NK-92 treated with Interleukin-12 subunit alpha and Interleukin-12 subunit beta, amount 100 ng/mL, for 24 hours (cell line): ENCODE data around the gene PHYHD1.
"Not testable (repeated sequence)": the region's sequence is repeated elsewhere in the genome, so short reads cannot be mapped to it uniquely, and the experiment has no call there.

Source experiments
- DNase-seq: peaks from one replicate; lab custom pipeline; 2025; lab: John Stamatoyannopoulos, UW

PHYHD1 gene

DNA sequence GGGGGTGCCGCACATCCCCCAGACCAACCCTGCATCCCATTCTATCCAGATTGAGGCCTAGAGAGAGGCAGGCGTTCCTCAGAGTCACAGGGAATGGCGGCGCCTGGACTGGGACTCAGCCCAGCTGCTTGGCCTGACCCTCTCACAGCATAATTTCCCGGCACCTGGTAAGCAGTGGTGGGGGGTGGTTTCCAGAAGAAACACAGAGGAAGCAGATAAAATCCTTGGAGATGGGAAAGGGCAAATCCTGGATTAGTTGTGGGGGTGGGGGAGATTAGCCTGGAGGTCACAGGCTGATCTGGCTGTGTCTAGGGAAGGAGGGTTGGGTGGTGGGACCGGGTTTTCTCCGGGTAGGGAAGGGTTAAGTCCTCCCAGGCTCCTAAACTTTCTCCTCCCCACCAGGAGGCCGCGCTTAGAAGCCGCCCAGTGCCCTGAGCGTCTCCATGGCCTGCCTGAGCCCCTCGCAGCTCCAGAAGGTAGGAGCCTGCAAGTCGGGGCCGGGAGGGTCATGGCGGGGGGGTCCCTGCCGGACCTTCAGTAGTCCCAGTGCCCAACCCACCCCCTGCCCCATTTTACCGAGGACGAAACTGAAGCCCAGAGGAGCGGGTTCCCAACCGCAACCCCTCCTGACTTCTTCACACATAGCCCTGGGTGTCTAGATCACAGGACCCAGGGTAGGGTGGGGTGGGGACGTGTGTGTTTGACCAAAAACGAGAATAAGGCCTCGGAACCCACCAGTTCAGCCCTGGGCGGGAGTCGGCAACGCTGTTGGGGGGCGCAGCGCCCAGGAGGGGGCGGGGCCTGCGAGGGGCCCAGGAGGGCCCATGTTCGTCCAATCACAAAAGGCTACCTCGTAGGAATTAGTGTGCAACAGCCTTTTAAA lies 1.3 kb downstream of the PHYHD1 start:
- no peak for DNase-seq

DNA sequence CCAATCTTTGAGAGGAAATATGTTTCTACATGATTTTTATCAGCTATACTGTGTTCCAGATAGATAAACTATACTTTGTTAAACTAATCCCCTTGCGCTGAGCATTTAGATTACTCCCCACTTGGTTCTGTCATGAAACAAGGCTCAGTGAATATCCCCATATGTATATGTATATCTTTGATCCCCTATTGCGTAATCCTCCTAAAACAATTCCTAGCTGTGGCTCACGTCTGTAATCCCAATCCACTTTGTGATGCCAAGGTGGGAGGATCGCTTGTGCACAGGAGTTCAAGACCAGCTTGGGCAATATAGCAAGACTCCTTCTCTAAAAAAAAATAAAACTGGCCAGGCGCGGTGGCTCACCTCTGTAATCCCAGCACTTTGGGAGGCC lies 2.7 kb downstream of the PHYHD1 start:
- DNase-seq = no peak

DNA sequence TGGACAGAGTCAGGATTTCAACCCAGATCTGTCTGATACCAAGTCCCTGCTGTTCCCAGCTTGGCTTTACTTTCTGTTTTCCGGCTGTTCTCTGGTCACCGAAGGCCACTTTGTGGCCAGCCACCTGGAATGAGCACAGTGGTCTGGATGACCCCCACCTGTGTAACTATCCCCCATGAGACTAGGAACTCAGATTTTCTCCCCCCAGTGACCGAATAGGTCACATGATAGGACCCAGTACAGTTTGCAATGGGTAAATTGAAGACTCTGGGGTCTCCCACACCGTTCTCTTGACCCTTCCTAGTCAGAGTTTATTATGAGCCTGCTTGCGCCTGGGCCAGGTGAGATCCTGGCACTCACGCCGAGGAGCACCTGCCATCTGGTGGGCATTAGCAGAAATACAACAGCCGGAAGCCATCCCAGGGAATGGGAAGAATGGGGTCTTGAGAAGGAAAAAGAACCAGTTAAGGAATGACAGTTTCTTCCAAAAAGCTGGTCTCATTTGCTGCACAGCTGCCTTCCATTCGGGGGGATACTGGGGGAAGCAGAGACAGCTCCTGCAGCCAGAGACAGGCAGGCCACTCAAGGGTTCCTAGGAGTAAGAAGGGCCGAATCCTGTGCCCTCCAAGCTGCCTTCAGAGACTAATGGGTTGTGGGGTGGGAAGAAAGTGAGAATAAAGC lies 7.1 kb downstream of the PHYHD1 start:
- DNase-seq = no peak

DNA sequence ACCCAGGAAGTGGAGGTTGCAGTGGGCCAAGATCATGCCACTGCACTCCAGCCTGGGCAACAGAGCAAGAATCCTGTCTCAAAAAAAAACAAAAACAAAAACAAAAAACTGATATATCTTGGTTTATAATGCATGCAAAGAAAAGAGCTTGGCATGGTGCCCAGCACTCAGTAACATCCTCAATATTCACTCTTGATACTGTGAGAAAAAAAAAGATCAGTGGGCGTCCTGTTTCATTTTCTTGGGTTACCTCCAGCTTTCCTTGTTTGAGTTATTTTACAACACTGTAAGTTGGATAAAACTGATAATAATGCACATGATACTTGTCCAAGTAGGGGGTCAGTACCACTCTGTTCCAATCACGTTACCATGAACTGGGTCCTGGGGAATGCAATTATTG lies 7.8 kb downstream of the PHYHD1 start:
- DNase-seq = no peak

DNA sequence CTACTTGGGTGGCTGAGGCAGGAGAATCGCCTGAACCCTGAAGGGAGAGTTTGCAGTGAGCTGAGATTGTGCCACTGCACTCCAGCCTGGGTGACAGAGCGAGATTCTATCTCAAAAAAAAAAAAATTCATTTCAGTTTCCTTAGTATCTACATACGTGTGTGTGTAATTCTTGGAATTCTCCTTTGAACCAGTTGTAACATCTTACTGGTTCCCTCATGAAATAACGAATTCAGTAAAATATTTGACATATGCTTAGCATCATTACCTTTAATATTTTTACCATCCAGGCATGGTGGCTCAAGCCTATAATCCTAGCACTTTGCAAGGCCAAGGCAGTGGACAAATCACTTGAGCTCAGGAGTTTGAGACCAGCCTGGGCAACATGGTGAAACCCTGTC lies 8.8 kb downstream of the PHYHD1 start:
- no peak for DNase-seq

DNA sequence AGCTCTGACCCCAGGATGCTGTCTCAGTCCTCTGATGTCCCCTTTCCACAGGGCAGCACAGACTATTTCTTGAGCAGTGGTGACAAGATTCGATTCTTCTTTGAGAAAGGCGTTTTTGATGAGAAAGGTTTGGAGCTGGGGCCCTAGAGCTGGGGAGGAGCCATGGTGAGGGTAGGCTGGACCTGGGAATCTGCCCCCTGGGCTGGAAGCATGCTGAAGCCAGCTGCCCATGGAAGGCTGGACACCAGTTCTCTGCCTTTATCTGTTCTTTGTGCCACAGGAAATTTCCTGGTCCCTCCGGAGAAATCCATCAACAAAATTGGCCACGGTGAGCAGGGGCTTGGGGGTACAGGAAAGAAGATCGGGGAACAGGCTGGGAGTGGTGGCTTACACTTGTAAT lies 12.9 kb downstream of the PHYHD1 start:
- DNase-seq = no peak

DNA sequence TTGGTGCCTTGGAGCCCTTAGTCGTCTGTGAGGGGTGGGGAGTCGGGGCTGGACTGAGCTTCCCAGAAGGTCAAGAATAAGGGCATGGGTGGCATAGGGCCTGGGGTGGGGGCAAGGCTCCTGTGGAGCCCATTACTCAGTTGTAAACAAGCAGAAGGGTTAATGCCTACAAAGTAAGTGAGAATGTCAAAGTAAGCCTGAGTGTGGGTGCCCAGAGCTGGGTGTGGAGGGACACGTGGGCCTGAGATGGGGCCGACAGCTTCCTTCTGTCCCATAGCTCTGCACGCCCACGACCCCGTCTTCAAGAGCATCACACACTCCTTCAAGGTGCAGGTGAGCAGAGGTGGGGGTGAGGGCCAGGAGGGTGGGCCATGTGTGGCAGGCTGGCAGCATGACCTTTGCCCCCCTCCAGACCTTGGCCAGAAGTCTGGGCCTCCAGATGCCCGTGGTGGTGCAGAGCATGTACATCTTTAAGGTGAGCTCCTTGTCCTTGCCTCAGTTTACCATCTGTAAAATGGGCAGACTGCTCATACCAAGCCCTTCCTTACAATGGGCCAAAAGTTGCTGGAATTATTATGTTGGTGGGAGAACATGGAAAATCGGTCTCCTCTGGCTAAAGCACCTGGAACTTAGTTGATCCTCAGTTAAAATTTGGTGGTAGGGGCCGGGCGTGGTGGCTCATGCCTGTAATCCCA lies 15.5 kb downstream of the PHYHD1 start:
- DNase-seq = no peak

DNA sequence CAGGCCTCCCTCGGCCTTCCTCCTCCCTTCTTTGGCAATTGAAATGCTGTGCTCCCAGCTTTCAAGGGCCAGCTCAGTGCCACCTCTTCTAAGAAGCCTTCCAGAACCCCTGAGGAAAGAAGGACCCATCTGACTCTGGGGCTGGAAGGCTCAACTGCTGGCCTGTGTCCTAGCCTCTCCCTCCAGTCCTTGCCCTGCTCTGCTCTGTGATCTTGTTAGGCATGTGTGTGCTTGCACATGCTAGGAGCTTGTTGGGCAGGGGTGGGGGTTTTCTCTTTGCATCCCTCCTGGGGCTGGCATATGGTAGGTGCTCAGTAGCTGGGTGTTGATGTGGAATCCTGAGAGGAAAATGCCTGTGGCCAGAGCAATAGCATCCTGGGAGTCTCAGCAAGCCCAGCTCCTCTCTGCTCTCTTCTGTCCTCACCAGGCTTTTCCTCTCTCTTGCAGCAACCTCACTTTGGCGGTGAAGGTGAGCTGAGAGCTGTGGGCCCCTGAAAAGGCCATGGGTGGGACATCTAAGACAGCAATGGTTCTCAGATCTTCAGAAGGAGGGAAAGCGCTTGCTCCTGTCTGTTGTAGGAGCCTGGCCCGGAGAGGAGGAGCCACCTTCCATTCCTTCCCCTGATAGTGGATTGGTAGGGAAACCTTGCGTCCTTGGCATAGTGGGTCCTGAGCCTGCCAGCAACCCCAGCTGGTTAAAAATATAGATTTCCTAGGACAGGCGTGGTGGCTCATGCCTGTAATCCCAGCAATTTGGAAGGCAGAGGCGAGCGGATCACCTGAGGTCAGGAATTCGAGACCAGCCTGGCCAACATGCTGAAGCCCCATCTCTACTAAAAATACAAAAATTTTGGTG lies 16.8 kb downstream of the PHYHD1 start:
- DNase-seq = no peak

DNA sequence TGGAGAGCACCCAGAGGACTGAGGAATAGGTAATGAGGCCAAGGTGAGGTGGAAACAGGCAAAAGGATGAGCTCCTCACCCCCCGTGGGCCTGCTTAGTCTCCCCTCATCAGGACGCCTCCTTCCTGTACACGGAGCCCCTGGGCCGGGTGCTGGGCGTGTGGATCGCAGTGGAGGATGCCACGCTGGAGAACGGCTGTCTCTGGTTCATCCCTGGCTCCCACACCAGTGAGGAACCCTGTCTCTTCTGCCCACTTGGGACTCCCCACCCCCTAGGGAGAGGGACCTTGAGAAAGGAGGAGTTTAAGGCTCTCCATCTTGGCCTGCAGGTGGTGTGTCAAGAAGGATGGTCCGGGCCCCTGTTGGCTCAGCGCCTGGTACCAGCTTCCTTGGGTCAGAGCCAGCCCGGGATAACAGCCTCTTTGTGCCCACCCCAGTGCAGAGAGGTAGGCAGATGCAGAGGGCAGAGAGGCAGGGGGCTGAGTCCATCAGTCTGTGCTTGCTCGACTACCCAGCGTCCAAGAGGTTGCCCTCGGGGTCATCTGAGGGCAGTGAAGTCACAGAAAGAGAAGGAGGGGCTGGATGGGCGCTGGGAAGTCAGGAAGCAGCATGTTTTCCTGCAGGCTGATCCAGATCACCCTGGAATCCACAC lies 19.6 kb downstream of the PHYHD1 start:
- DNase-seq = no peak

DNA sequence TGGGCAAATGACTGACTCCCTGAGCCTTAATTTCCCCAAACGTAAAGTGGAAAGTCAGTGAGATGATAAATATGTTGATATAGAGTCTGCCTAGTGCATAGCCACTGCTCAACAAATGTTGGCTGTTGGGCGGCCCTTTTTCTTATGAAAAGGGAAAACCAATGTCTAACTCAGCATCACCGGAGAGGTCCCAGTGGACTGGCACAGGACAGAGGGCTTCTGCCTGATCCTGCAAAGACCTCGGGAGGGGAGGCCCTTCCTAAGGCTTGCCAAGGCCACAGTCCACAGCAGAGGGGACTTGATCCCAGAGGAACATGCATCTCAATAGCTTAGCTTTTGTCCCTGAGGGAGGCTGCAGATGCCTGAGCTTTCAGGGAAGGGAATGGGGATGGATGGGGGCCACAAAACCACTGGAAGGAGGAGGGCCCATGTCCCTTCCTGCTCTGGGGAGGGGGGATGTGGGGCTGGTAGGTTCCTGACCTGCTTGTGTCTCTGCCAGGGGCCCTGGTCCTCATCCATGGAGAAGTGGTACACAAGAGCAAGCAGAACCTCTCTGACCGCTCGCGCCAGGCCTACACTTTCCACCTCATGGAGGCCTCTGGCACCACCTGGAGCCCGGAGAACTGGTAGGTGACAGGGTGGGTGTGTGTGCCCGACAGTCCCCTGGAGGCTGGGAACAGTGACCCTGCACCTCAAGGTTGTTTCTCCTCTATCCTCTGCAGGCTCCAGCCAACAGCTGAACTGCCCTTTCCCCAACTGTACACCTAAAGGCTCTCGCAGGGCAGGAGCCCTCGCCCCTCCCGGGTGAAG lies 20.4 kb downstream of the PHYHD1 start:
- no peak for DNase-seq

DNA sequence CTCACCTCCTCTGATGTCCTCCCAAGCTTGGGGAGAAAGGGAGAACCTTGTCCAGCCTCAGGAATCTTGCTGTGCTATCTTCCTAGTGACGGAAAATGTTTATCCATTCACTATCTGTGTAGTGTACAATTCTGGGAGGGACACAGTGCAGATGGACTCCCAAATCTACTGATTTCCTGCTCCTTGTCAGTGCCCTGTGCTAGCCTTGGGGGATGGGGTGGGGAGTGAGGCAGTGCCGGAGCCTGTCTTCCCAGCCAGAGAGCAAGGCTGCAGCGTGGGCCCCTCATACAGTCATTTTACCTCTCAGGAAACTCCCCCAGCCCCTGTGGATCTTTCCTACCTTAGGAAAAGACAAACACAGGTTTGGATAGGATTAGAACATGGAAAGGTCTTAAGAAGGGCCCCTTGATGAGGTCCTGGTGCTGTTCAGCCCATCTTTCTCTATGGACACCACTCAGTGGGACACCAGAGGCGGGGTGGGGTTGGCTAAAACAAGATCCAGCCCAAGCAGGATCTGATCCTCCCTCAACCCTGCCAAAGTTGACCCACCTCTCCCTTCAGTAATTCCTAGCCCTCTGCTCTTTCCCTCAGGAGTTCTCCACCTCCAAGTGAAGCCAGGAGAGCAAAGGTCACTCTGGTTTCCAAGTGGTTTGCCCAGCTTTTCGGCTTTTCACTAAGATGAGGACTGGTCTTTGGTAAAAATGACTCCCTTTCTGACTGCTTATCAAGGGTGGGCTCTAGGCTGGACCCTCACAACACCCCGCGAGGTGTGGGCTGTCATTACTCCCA lies 23.2 kb downstream of the PHYHD1 start:
- no peak for DNase-seq

DNA sequence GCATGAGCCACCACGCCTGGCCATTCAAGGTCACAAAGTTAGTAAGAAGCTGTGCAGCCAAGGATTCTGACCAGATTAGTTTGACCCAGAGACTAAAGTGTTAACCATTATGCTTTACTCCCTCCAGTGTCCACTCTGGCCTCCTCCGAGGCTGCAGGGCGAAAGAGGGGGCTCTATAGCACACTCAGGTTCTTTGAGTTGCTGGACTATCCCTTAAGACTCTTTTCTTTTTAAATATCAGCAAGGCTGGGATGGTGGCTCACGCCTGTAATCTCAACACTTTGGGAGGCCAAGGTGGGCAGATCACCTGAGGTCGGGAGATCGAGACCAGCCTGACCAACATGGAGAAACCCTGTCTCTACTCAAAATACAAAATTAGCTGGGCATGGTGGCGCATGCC lies 24.2 kb downstream of the PHYHD1 start:
- not testable (repeated sequence) for DNase-seq

DNA sequence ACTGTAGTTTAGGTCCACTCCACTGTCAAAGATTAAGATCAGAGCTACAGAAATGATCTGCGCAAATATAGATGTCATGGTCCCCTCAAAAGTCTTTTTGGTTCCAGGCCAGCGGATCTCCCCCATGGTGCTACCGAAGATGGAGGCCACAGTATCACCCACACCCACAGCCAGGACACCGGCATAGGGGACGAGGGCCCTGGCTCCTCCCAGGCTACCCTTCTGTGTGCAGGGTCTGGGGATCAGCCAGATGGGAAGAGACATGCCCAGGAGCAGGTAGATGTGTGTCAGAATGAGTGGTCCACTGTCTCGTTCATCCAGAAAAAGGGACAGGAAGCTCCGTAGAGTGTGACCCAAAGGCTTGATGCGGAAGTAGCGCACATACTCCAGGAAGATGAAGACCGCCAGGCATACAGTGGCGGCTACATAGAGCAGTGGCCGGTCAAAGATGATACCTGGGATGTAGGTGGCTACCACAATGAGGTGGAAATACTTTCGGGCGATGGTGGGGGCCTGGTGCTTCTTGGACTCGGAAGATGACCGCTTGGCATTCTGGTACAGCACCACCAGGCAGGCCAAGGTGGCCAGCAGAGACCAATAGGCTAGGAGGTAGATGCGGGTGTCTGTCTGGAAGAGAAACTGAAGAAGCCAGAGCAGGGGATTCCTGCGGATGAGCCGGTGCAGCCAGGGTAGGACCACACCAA lies 25.2 kb downstream of the PHYHD1 start:
- no peak for DNase-seq

DNA sequence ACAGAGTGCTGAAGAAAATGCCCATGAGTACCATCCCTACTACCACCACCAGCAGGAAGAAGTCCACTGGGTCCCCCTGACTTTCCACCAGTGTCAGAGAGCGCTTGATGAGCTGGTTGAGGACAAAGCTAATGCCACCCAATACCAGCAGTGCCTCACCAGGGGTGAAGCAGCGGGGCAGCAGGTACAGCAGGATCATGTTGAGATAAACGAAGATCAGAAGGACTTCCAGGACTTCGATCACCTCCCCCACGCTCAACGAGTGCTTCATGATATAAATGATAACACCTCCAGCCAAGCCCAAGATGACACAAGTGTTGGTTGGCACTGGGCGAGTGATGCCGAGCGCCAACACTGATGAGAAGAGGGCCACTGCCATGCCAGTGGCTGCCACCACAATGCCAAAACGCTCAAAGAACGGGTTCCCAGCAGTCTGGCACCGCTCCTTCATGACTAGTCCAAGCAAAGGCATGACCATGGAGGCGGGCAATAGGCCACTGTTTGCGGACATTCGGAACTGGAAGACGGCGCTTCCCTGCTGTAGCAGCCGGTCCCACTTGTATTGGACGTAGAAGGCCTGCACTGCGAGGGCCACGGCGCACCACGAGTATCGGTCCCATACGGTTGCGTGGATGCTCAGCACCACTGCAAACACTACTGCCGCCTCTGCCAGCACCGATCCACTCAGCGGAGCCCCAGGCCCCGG lies 25.9 kb downstream of the PHYHD1 start:
- DNase-seq = no peak

DNA sequence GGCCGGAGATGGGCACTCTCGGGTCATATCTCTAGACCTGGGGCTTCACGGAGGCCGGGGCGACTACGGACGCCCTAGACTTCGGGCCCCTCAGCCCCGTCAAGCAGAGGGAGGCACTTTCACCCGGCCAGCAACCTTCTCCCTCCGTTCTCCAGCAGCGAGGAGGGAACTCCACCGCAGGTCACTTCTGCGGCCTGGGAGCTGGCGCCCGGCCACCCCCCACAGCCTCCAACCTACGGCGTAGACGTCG lies 26.4 kb downstream of the PHYHD1 start:
- DNase-seq = no peak

DNA sequence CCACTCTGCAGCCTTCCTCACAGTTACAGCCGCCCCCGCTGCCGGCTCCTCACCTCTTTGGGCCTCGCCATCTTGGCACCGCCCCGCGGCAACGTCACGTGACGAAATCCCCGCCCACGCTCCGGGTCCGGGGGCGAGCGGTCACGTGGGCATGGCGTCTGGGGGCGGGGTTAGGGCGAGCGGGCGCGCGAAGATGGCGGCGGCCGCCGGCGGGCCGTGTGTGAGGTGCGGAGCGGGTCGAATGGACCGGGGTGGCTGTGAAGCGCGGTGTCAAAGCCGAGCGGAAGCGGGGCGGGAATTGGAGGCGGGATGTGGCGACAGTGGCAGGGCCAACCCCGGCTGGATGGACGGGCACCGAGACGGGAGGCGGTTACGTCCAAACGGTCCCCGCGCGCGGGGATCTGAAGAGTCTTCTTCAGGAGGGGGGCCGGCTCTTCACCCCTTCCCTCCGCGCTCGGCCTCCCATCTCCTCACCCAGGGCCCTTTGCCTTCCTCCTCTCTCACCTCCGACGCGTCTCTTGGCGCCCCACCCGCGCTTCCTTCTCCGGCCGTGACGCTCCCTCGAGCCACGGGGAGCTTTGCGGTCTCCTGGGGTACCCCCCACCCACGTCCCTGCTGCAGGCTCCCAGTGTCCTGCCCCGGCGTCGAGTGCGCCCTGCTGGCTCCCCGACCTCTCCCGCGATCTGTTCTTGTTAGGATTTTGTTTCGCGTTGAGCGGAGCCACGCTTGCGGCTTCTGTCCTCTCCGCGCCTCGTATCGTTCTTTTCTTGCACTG lies 26.9 kb downstream of the PHYHD1 start, which contains the start of the genes DOLK and NUP188:
Gene DOLK (minus strand): TSS at position 77 of the 775 bp plus-strand sequence. CDS start 300 bp downstream, outside the sequence.
Gene NUP188 (plus strand): TSS at position 173 of the 775 bp plus-strand sequence. CDS start 21 bp downstream, at position 194.
- DNase-seq = peak; percentile 87

DNA sequence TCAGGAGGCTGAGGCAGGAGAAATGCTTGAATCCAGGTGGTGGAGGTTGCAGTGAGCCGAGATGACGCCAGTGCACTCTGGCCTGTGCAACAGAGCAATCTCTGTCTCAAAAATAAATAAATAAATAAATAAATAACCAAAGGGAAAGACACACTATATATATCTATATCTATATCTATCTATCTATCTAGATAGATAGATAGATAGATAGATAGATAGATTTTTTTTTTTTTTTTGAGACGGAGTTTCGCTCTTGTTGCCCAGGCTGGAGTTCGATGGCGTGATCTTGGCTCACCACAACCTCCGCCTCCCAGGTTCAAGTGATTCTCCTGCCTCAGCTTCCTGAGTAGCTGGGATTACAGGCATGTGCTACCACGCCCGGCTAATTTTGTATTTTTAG lies 40.6 kb downstream of the PHYHD1 start:
- DNase-seq = not testable (repeated sequence)

DNA sequence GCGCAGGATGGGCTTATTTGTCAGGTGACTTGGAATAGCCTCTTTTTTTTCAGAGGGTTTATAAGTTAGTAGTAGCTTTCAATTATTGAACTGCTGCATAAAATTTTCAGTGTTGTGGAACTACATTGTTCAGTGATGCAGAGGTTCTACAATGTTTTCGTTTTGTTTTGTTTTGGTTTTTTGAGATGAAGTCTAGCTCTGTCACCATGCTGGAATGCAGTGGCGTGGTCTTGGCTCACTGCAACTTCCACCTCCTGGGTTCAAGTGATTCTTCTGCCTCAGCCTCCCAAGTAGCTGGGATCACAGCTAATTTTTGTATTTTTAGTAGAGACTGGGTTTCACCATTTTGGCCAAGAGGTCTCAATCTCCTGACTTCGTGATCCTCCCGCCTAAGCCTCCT lies 48.7 kb downstream of the PHYHD1 start:
- no peak for DNase-seq
